ENCODE results near the gene ZDHHC21. TPM values are rescaled to one million over a fixed set of nuclear protein-coding genes. Genes with fewer than 3 reads are reported as not detected.

Gene ZDHHC21
- total and polyA plus RNA-seq, 2 experiments from 2014 or later: 4.0 to 13.5 TPM

- no peak overlapping the region for H3K4me3 ChIP-seq
- Mint-ChIP-seq H3K27ac (no peak overlapping the region), H3K36me3 (ENCODE audit: low read depth) (peaks cover 10% of the 10 kb centered on the region; the same call in 2 of the 3 replicates)
These were observed 101.8 kb downstream of the ZDHHC21 start for GRCh38 chr9:14591411-14591810.

More at GRCh38 chr9:14591411-14591810, 101.8 kb downstream of the ZDHHC21 start:
- no peaks in the 10 kb centered on the region for H3K36me3 ChIP-seq (ENCODE audit: insufficient read depth)
- Mint-ChIP-seq H3K4me1 (no peaks in the 10 kb centered on the region), H3K4me3 (no peak overlapping the region), H3K27me3 (ENCODE audit: insufficient read depth, low read depth, poor library complexity) (peaks cover 3% of the 10 kb centered on the region), H3K9me3 (no peaks in the 10 kb centered on the region)
- no peaks in the 10 kb centered on the region for H3K79me2 ChIP-seq (replicated peaks; ENCODE audit: insufficient read depth)
- ATAC-seq (no peak), DNase-seq (ENCODE audit: low spot score) (no peak)
- TF ChIP-seq, protein P1, sequence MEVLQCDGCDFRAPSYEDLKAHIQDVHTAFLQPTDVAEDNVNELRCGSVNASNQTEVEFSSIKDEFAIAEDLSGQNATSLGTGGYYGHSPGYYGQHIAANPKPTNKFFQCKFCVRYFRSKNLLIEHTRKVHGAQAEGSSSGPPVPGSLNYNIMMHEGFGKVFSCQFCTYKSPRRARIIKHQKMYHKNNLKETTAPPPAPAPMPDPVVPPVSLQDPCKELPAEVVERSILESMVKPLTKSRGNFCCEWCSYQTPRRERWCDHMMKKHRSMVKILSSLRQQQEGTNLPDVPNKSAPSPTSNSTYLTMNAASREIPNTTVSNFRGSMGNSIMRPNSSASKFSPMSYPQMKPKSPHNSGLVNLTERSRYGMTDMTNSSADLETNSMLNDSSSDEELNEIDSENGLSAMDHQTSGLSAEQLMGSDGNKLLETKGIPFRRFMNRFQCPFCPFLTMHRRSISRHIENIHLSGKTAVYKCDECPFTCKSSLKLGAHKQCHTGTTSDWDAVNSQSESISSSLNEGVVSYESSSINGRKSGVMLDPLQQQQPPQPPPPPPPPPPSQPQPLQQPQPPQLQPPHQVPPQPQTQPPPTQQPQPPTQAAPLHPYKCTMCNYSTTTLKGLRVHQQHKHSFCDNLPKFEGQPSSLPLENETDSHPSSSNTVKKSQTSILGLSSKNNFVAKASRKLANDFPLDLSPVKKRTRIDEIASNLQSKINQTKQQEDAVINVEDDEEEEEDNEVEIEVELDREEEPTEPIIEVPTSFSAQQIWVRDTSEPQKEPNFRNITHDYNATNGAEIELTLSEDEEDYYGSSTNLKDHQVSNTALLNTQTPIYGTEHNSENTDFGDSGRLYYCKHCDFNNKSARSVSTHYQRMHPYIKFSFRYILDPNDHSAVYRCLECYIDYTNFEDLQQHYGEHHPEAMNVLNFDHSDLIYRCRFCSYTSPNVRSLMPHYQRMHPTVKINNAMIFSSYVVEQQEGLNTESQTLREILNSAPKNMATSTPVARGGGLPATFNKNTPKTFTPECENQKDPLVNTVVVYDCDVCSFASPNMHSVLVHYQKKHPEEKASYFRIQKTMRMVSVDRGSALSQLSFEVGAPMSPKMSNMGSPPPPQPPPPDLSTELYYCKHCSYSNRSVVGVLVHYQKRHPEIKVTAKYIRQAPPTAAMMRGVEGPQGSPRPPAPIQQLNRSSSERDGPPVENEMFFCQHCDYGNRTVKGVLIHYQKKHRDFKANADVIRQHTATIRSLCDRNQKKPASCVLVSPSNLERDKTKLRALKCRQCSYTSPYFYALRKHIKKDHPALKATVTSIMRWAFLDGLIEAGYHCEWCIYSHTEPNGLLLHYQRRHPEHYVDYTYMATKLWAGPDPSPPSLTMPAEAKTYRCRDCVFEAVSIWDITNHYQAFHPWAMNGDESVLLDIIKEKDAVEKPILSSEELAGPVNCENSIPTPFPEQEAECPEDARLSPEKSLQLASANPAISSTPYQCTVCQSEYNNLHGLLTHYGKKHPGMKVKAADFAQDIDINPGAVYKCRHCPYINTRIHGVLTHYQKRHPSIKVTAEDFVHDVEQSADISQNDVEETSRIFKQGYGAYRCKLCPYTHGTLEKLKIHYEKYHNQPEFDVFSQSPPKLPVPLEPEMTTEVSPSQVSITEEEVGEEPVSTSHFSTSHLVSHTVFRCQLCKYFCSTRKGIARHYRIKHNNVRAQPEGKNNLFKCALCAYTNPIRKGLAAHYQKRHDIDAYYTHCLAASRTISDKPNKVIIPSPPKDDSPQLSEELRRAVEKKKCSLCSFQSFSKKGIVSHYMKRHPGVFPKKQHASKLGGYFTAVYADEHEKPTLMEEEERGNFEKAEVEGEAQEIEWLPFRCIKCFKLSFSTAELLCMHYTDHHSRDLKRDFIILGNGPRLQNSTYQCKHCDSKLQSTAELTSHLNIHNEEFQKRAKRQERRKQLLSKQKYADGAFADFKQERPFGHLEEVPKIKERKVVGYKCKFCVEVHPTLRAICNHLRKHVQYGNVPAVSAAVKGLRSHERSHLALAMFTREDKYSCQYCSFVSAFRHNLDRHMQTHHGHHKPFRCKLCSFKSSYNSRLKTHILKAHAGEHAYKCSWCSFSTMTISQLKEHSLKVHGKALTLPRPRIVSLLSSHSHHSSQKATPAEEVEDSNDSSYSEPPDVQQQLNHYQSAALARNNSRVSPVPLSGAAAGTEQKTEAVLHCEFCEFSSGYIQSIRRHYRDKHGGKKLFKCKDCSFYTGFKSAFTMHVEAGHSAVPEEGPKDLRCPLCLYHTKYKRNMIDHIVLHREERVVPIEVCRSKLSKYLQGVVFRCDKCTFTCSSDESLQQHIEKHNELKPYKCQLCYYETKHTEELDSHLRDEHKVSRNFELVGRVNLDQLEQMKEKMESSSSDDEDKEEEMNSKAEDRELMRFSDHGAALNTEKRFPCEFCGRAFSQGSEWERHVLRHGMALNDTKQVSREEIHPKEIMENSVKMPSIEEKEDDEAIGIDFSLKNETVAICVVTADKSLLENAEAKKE (CRISPR knock-in tag; IDR thresholded peaks at IDR 0.05): no peak
- TF ChIP-seq ZNF114 (CRISPR knock-in tag; IDR thresholded peaks at IDR 0.05) (no peak), NANOG (IDR thresholded peaks at IDR 0.05; ENCODE audit: borderline replicate concordance) (no peak), ETS1 (IDR thresholded peaks at IDR 0.05) (no peak), EZH2phosphoT487 (IDR thresholded peaks at IDR 0.05; ENCODE audit: unreplicated experiment) (no peak), REST (IDR thresholded peaks at IDR 0.05; ENCODE audit: unreplicated experiment) (no peak), POLR2AphosphoS5 (IDR thresholded peaks at IDR 0.05; ENCODE audit: low read depth) (no peak), JUNB (IDR thresholded peaks at IDR 0.05; ENCODE audit: unreplicated experiment) (no peak), CREB1 (CRISPR knock-in tag; IDR thresholded peaks at IDR 0.05; ENCODE audit: low read depth) (no peak), ZNF331 (CRISPR knock-in tag; IDR thresholded peaks at IDR 0.05; ENCODE audit: low read depth) (no peak)
- H3K4me1 ChIP-seq (ENCODE audit: insufficient read depth): no peaks in the 10 kb centered on the region
- no peak overlapping the region for H2AFZ ChIP-seq
- H4K20me1 ChIP-seq (replicated peaks; ENCODE audit: insufficient read depth): no peaks in the 10 kb centered on the region
- H3K4me2 ChIP-seq: no peak overlapping the region
- no peaks in the 10 kb centered on the region for H3K27me3 ChIP-seq (ENCODE audit: insufficient read depth)
- no peaks in the 10 kb centered on the region; the same call in none of the 2 replicates for H3K9me2 ChIP-seq (ENCODE audit: insufficient read depth)
- no peak overlapping the region for H3K27ac ChIP-seq (ENCODE audit: low read depth)
- no peaks in the 10 kb centered on the region for H3F3A ChIP-seq (replicated peaks; ENCODE audit: low read depth)
